Neuronal stem cell (in vitro differentiated cells): ENCODE measurements around the gene MIA2.
"Not testable (repeated sequence)": the region's sequence is repeated elsewhere in the genome, so short reads cannot be mapped to it uniquely, and the experiment has no call there.

ENCODE experiments used
- DNase-seq: peaks from one replicate; pipeline ENCODE4 v3.0.0-alpha.2; 2013; ENCODE audit warnings: low spot score
- H2AFZ ChIP-seq: one replicate; pipeline ENCODE4 v1.6.1; 2013; ENCODE audit warnings: mild to moderate bottlenecking, low read length, inconsistent platforms
- H2AK5ac ChIP-seq: 2 replicates; pipeline ENCODE4 v1.6.1; 2013; ENCODE audit warnings: low read depth, mild to moderate bottlenecking, inconsistent platforms, low read length, moderate library complexity, mixed read lengths
- H2BK120ac ChIP-seq: 2 replicates; pipeline ENCODE4 v1.6.1; 2013; ENCODE audit warnings: low read depth, mild to moderate bottlenecking, inconsistent platforms, low read length, moderate library complexity, mixed read lengths
- H2BK12ac ChIP-seq: one replicate; pipeline ENCODE4 v1.6.1; 2013; ENCODE audit warnings: low read length, inconsistent platforms
- H2BK15ac ChIP-seq: 2 replicates; pipeline ENCODE4 v1.6.1; 2013; ENCODE audit warnings: mild to moderate bottlenecking, low read length, inconsistent platforms, mixed read lengths
- H2BK5ac ChIP-seq: one replicate; pipeline ENCODE4 v1.6.1; 2013; ENCODE audit warnings: inconsistent platforms, mild to moderate bottlenecking, low read length, moderate library complexity
- H3K14ac ChIP-seq: one replicate; pipeline ENCODE4 v1.6.1; 2013; ENCODE audit warnings: low read length, inconsistent platforms
- H3K18ac ChIP-seq: 2 replicates; pipeline ENCODE4 v1.6.1; 2013; ENCODE audit warnings: low read length, inconsistent platforms
- H3K23ac ChIP-seq: 2 replicates; pipeline ENCODE4 v1.6.1; 2013; ENCODE audit warnings: low read depth, mild to moderate bottlenecking, mixed read lengths, low read length, inconsistent platforms; ENCODE audit not compliant: poor library complexity
- H3K27ac ChIP-seq: replicated peaks from 3 replicates; pipeline ENCODE4 v1.5.1; 2013; ENCODE audit warnings: low read length, inconsistent platforms
- H3K27me3 ChIP-seq, 3 experiments: 2 replicates each; pipeline ENCODE4 v1.6.1; 2013; ENCODE audit warnings: low read length in 3 of 3, mild to moderate bottlenecking in 2 of 3, inconsistent platforms in 1 of 3, low read depth in 1 of 3, mixed read lengths in 1 of 3, moderate library complexity in 1 of 3; ENCODE audit not compliant: control insufficient read depth in 3 of 3, insufficient read depth in 3 of 3
- H3K36me3 ChIP-seq, 2 donors: replicated peaks in 1 of 2; 2 replicates each; pipeline ENCODE4 v1.6.1; 2013; ENCODE audit warnings: low read length in 2 of 2; ENCODE audit not compliant: control insufficient read depth in 2 of 2, insufficient read depth in 2 of 2
- H3K4ac ChIP-seq: 2 replicates; pipeline ENCODE4 v1.6.1; 2013; ENCODE audit warnings: inconsistent platforms, mild to moderate bottlenecking, low read length, moderate library complexity
- H3K4me1 ChIP-seq, 2 donors: 1 replicate in 1 of 2; 2 replicates in 1 of 2; pipeline ENCODE4 v1.6.1; 2013; ENCODE audit warnings: low read length in 2 of 2, low read depth in 1 of 2; ENCODE audit not compliant: control insufficient read depth in 2 of 2, insufficient read depth in 1 of 2
- H3K4me2 ChIP-seq: one replicate; pipeline ENCODE4 v1.6.1; 2013; ENCODE audit warnings: mild to moderate bottlenecking, low read length, inconsistent platforms; ENCODE audit not compliant: insufficient read depth, poor library complexity, severe bottlenecking
- H3K4me3 ChIP-seq, 2 donors: 2 replicates each; pipeline ENCODE4 v1.5.1; 2013; ENCODE audit warnings: low read length in 2 of 2, mild to moderate bottlenecking in 2 of 2, inconsistent platforms in 1 of 2, moderate library complexity in 1 of 2
- H3K79me1 ChIP-seq: one replicate; pipeline ENCODE4 v1.6.1; 2013; ENCODE audit warnings: low read depth, mild to moderate bottlenecking, inconsistent platforms, low read length, moderate library complexity
- H3K9ac ChIP-seq: one replicate; pipeline ENCODE4 v1.6.1; 2013; ENCODE audit warnings: mild to moderate bottlenecking, low read depth, low read length, inconsistent platforms; ENCODE audit not compliant: poor library complexity
- H3K9me3 ChIP-seq, 2 donors: replicated peaks in 1 of 2; 2 replicates each; pipeline versions ENCODE3 to v1.6.1; 2013; ENCODE audit warnings: low read length in 2 of 2, mild to moderate bottlenecking in 2 of 2, inconsistent platforms in 1 of 2, low read depth in 1 of 2, mixed read lengths in 1 of 2, moderate library complexity in 1 of 2; ENCODE audit not compliant: control insufficient read depth in 2 of 2, insufficient read depth in 1 of 2
- H4K8ac ChIP-seq: one replicate; pipeline ENCODE4 v1.6.1; 2013; ENCODE audit warnings: low read depth, mild to moderate bottlenecking, inconsistent platforms, low read length, moderate library complexity
- H4K91ac ChIP-seq: one replicate; pipeline ENCODE4 v1.6.1; 2013; ENCODE audit warnings: low read length, low read depth, mild to moderate bottlenecking, inconsistent platforms; ENCODE audit not compliant: poor library complexity
- WGBS, 2 donors: extraction: QIAGEN DNeasy Blood & Tissue Kit; methylation state at CpG; one replicate each; pipeline ENCODE4 v1.1.7; 2013; ENCODE audit warnings: missing lambda C conversion rate in 2 of 2, mixed read lengths in 1 of 2; ENCODE audit not compliant: insufficient read length in 2 of 2, insufficient replicate concordance in 1 of 2; ENCODE audit errors: extremely low coverage in 2 of 2; 5-methylcytosine and 5-hydroxymethylcytosine counted together

Gene MIA2

DNA sequence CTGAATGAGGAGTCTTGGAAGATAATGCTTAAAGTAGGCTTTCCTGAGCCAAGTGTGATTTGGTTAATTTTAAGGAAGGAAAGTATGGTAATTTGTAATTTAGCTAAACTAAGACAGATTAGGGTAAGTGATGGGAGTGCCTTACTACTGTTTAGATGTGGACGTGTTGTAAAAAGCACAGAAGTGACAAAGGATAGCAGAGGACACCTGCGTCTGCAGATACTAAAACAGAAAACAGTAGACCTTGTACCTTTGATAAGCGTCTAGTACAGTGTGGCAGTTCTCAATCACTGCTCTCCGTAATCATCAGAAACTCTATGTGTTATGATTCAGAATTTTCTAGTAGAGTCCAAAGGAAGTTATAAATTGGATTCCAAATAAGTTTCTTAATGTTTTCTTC is 58.0 kb downstream of the MIA2 start:
- Histone ChIP-seq H3K23ac (no peak overlapping the region), H3K9ac (no peak overlapping the region), H3K27me3 (no peaks in the 10 kb centered on the region), H3K4ac (no peak overlapping the region), H3K27ac (no peak overlapping the region), H3K14ac (no peak overlapping the region), H3K18ac (no peak overlapping the region), H3K4me3 (no peak overlapping the region), H3K36me3 (peaks cover 2 to 27% of the 10 kb centered on the region in 2 donors), H4K8ac (no peak overlapping the region), H2BK15ac (no peak overlapping the region), H3K79me1 (no peaks in the 10 kb centered on the region), H2AFZ (no peak overlapping the region), H2BK12ac (no peak overlapping the region), H2BK5ac (no peak overlapping the region), H2BK120ac (no peak overlapping the region), H3K4me2 (no peak overlapping the region), H3K4me1 (no peaks in the 10 kb centered on the region), H3K9me3 (peaks cover 2 to 4% of the 10 kb centered on the region in 2 donors), H4K91ac (no peak overlapping the region), H2AK5ac (no peak overlapping the region)
- no CpG with 5 or more reads among the region's 4 CpGs for WGBS, 2 donors
- DNase-seq: no peak

DNA sequence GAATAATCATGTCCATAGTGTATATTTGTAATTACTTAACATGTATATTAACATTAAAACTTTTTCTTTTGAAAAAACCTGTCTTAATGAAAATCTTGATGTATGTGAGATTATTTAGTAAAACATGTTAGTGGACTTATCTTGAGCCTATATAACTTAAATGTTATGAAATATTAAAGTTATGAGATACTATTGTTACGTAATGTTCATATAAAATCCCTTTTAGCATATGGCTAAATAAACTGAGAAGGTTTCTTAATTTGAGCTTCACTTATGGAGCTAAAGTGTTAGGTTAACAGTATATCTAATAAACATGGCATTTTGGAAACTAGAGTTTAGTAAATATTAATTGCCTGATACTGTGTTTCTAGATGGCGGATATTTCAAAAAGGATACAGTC is 59.9 kb downstream of the MIA2 start:
- DNase-seq: no peak
- no peak overlapping the region for H3K23ac ChIP-seq
- H2AFZ ChIP-seq: no peak overlapping the region
- no peaks in the 10 kb centered on the region for H3K9me3 ChIP-seq
- peaks cover 2 to 33% of the 10 kb centered on the region in 2 donors for H3K36me3 ChIP-seq
- no peaks in the 10 kb centered on the region for H3K27me3 ChIP-seq
- no peaks in the 10 kb centered on the region for H3K79me1 ChIP-seq
- no peak overlapping the region for H3K9ac ChIP-seq
- H4K8ac ChIP-seq: no peak overlapping the region
- H2AK5ac ChIP-seq: no peak overlapping the region
- H2BK120ac ChIP-seq: no peak overlapping the region
- no peak overlapping the region for H3K18ac ChIP-seq
- H2BK12ac ChIP-seq: no peak overlapping the region
- no peak overlapping the region for H3K14ac ChIP-seq
- H3K4ac ChIP-seq: no peak overlapping the region
- H4K91ac ChIP-seq: no peak overlapping the region
- no peak overlapping the region for H3K4me2 ChIP-seq
- no peak overlapping the region for H2BK5ac ChIP-seq
- no peak overlapping the region for H2BK15ac ChIP-seq
- no peaks in the 10 kb centered on the region for H3K4me1 ChIP-seq
- no CpG with 5 or more reads among the region's 2 CpGs for WGBS, 2 donors
- no peak overlapping the region for H3K4me3 ChIP-seq
- H3K27ac ChIP-seq: no peak overlapping the region

GRCh38 chr14:39300389-39300788 is 66.7 kb downstream of the MIA2 start:
- H3K4me1 ChIP-seq, H2BK15ac ChIP-seq, H3K4ac ChIP-seq, DNase-seq, H3K4me2 ChIP-seq, H3K14ac ChIP-seq, H4K8ac ChIP-seq, H3K27me3 ChIP-seq, H3K4me3 ChIP-seq, H3K27ac ChIP-seq, H3K9me3 ChIP-seq, H4K91ac ChIP-seq, H2BK120ac ChIP-seq, H2BK12ac ChIP-seq, H2AK5ac ChIP-seq, H3K23ac ChIP-seq, H2AFZ ChIP-seq, H3K18ac ChIP-seq, H3K9ac ChIP-seq, H3K79me1 ChIP-seq, H2BK5ac ChIP-seq: not testable (repeated sequence)
- H3K36me3 ChIP-seq: peaks cover 2 to 31% of the 10 kb centered on the region in 2 donors
- WGBS, 2 donors: no CpG with 5 or more reads among the region's 3 CpGs

DNA sequence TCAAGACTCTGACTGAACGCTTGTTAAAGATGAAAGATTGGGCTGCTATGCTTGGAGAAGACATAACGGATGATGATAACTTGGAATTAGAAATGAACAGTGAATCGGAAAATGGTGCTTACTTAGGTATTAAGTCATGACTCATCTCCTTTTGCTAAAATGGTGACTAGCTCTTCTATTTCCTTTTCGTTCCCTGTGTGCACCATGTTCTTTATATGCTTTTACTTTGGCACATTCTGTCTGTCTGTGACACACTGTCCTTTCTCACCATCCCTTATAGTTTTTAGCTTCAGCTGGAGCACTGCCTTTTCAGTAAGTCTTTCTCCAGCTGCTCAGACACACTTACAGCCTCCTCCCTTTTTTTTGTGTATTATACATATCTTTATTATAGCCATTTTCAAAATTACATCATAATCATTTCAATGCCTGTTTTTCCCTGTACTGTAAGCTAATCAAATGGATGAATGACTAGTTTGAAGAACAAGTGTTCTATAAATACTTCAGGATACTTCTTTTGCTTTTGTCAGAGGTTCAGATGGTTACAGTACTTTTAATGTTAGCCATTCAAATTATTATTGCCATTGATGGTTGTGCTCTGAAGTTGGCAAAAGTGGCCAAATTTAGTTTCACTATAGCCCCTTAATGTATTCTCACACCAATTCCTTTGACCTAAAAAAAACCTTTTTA is 68.6 kb downstream of the MIA2 start:
- H3K9me3 ChIP-seq: no peaks in the 10 kb centered on the region

More for the DNA sequence above, 68.6 kb downstream of the MIA2 start:
- H3K4me1 ChIP-seq: no peaks in the 10 kb centered on the region
- no peak overlapping the region for H3K27ac ChIP-seq
- H4K8ac ChIP-seq: no peak overlapping the region
- no peak overlapping the region for H3K9ac ChIP-seq
- no peak overlapping the region for H2BK15ac ChIP-seq
- H3K4ac ChIP-seq: no peak overlapping the region
- no peak for DNase-seq
- H3K4me3 ChIP-seq: no peak overlapping the region
- WGBS, 2 donors: no CpG with 5 or more reads among the region's 4 CpGs
- H3K79me1 ChIP-seq: no peaks in the 10 kb centered on the region
- H3K27me3 ChIP-seq: no peaks in the 10 kb centered on the region
- no peak overlapping the region for H2BK12ac ChIP-seq
- no peak overlapping the region for H4K91ac ChIP-seq
- H2AFZ ChIP-seq: no peak overlapping the region
- H3K23ac ChIP-seq: no peak overlapping the region
- H2BK5ac ChIP-seq: no peak overlapping the region
- no peak overlapping the region for H3K18ac ChIP-seq
- H2BK120ac ChIP-seq: no peak overlapping the region
- H3K14ac ChIP-seq: no peak overlapping the region
- peaks cover 2 to 20% of the 10 kb centered on the region in 2 donors for H3K36me3 ChIP-seq
- H3K4me2 ChIP-seq: no peak overlapping the region
- no peak overlapping the region for H2AK5ac ChIP-seq
